NCI-H2196 (cell line): ENCODE measurements around the gene OPCML.

Source experiments
- DNase-seq: peaks from one replicate; lab custom pipeline; 2025; ENCODE audit not compliant: unreplicated experiment; lab: John Stamatoyannopoulos, UW

Gene OPCML

DNA sequence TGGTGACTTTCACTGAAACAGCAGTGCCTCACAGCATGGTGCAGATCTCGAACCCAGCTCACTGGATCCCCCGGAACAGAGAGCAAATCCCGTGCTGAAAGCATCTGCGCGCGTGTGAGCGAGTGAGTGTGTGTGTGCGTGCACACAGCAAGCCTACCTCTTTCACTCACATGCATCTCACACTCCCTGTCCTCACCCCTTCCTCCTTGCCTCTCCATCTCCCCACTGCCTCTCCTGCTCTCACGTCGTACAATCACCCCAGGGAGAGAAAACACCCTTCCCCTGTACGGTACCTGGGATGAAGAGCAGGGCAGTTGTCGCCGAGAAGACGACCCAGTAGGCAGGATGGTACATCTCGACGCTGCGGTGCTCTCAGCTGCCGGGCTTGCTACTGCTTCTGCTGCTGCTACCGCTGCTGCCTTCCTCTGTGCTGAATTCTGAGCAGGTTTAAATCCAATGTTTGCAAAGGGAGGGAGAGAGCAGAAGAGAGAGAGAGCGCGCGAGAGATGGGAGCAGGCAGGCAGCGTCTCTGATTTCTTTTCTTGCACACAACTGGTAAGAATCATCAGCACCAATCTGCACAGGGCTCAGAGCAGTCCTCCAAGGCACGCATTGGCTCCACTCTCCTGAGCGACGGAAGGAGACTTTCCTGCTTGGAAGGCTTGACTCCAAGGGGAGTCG lies at the start of gene OPCML:
Gene OPCML (minus strand): TSS at position 531 of the 681 bp plus-strand sequence.
- no peak for DNase-seq

DNA sequence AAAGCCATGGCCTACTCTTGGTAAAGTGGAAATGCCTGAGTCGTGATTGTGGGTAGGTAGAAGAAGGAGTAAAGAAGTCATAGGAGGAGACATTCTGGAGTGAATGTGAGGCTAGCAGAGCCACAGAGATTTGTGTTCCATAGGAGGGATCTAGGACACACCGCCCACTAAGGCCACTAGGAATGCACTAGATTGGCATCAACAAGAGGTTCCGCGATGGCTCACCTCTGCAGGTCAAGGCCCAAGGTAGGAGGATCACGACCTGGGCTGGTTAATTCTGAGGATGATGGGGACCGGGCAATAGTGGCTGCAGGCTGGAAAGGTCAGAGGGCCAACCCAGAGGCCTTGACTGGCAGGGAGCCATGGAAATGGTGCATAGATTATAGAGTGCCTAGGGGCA lies 48.8 kb upstream of the OPCML start:
- DNase-seq = no peak

DNA sequence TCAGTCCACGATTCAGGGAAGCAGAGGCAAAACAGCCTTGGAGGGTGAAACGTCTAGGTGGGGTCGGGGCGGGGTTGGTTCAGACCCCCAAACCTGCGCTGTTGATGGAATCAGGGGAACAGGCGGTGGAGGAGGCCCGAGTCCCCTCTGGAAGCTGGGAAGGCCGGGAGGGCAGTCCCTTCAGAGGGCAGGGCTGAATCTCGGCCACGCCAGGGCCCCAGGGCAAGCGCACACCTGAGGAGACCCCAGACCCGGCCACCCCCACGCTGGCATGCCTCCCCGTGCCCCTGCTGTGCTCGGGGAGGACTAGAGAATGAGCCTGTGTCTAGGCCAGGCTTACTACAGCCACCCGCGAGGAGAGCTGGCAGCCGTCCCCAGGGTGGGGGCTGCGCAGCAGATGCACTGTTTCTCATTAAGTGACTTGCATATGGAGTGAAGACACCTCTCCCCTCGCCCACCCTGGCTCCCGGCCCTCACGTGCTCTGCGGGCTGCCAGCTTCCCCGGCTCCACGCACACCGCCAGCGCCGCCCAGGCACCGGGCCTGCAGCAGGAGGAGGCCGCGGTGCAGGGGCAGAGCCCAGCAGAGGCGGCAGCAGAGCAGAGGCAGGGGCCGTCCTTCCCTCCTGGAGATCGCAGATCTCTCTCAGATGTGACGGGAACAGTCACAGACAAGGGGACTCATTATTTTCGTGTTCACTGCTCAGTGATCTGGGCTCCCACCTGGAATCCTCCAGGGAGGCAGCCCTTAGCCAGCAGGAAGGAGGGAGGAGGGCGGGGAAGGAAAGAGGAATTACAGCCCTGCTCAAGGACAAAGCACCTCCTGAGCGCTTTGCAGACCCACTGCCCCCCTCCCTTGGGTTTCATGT lies 47.1 kb upstream of the OPCML start:
- no peak for DNase-seq

DNA sequence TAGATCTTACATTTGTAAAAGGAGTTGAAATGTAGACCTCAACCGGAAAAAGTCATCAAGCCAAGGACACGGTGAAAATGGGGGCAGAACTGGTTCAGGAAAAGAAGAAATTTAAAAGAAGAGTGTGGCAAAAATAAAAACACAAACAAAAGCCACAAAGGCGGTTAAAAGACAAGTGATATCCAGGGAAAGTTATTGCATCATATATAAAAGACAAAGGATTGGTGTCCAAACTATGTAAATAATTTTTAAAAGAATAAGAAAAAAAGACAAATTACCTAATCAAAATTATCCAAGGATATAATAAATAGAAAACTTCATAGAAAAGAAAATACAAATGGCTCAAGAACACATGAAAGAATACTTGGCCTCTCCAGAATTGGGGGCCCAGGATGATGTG lies 45.1 kb upstream of the OPCML start:
- no peak for DNase-seq

DNA sequence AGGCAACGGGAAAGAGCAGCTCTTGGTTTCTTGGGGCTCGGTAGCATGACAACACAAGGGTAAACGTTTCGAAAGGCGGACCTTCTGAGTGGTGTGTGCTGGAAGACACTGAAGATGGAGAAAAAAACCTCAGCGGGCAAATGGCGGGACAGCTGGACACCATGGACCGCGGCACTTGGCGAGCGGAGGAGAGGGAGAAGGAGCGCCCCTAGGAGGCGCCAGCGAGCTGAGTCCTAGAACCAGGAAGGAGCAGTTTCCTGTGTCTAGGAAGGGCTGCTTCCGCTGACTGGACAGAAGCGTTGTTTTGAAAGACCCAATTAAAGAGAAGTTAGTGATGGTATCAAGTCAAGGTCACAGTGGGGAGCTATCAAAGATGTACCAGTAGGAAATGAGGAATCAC lies 44.0 kb upstream of the OPCML start:
- no peak for DNase-seq

DNA sequence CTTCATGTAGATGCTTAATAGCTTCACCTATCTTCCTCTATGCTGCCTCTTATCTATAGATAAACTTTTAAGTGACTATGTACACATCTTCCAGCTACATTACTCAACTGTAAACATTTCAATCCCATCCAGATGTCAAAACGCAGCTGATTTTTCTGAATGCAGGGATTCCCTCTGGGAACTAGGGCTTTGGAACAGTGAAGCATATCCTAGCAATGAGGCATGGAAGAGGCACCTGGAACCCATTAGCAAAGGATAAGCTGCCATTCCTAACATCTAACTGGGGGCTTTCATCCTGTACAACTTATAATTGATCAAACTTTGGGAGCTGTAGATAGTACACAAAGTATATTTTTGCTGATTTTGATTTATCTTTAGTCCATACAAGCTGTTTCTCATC lies 40.8 kb upstream of the OPCML start:
- DNase-seq = no peak

DNA sequence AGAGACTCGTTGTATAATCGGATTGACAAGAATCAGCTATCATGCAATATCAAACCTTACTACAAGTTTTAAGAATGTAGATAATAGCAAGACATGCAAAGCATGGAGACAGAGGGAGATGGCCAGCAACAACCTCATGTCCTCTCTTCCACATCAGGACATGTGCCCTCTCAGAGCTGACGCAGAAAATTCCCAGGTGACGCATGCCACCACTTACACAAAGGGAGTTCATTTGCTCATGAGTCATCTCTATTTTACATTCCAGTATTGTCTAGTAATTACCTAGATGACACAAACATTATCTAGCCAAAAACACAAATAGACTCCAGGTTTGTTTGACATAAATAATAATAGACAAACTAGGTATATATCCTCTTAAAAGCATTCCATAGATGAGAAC lies 38.1 kb upstream of the OPCML start:
- DNase-seq = no peak

DNA sequence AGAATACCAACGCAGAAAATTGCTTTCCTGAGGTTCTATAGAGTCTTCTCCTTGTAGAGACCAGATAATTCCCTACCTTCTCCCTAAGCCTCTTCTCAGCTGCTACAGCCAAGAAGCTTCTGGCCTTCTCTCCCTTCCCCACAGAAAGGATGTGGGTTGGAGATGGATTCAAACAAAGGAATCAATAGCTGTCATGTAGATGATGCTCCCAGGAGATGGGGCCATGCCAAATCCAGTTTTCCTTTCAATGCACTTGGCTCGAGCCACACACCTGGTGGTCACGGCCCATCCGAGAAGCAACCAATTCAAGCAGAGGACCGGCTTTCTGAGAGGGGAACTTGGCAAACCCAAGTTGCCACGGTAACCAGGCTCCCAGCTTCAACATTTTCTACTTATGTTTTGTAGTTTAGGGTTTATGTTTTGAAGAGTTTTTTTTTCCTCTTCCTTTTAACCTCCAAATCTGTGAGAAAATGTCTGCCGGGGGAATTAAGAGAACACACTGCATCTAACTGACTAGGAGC lies 31.3 kb upstream of the OPCML start:
- no peak for DNase-seq

DNA sequence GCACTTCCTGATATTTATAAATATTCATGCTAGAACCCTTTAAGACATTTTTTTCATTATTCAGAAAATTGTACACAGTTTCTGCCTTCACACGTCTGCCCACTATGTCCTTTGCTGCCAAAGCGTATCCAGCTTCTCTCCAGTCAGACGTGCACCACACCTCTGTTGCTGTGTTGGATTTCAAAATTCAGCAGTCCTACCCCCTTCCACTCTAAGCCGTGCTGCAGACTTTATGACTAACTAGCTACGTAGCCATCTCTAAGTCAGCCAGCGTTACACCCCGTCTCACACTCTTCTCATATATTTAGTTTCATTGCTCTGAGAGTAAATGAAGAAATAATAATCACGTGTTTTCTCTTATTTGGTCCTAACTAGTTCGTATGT lies 28.2 kb upstream of the OPCML start:
- no peak for DNase-seq

DNA sequence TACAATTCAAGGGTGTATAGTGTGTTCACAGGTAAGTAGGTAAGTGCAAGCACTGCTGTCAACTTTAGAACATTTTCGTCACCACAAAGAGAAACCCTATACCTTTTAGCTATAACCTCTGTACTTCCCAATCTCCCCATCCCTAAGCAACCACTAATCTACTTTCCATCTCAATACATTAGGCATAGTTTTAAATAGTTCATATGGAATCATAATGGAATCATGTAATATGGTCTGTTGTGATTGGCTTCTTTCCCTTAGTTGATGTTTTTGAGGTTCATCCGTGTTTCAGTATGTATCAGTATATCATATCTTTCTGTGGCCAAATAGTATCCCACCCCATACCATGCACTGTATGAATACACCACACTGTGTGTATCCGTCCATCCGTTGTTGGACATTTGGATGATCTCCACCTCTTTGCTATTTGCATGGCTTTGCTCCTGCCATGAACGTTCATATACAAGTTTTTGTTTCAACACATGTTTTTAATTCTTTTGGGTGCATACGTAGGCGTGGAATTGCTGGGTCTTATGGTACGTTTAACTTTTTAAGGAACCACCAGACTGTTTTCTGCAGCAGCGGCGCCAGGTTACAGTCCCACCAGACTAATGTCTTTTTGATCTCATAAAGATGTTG lies 27.7 kb upstream of the OPCML start:
- DNase-seq = no peak

DNA sequence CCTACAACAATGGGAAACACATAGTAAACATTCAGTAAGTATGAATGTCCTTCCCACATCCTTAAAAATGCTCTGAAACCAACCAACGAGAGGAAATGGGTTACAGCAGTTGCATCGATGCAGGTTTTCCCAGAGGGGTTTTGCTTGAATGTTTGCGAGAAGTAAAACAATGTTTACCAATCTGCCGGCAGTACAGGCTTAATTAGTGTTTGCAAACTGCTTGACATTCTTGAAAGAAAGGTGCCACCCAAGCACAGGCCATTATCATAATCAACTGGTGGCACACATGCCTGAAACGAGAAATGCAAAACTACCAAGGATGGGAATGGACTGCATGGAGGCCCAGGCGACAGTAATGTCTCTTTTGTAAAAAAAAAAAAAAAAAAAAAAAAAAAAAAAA lies 27.1 kb upstream of the OPCML start:
- no peak for DNase-seq

DNA sequence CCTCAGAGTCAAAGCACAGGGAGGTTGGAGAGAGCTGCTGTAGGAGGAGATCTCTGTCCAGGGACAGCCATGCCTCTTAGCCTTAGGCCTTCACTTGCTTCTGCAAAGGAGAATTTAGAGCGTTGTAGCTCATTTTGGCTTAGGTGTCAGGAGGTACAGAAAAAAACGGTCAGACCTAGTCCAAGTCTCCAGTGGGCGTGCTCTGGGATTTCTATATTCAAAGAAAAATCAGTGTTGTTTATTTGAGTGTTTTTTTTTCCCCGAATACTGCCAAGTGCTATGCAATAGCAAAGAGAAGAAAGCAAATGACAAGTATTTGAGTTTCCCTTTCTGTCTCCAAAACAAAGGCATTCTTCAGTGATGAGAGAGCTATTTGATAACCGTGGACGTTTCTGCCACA lies 22.7 kb upstream of the OPCML start:
- no peak for DNase-seq

DNA sequence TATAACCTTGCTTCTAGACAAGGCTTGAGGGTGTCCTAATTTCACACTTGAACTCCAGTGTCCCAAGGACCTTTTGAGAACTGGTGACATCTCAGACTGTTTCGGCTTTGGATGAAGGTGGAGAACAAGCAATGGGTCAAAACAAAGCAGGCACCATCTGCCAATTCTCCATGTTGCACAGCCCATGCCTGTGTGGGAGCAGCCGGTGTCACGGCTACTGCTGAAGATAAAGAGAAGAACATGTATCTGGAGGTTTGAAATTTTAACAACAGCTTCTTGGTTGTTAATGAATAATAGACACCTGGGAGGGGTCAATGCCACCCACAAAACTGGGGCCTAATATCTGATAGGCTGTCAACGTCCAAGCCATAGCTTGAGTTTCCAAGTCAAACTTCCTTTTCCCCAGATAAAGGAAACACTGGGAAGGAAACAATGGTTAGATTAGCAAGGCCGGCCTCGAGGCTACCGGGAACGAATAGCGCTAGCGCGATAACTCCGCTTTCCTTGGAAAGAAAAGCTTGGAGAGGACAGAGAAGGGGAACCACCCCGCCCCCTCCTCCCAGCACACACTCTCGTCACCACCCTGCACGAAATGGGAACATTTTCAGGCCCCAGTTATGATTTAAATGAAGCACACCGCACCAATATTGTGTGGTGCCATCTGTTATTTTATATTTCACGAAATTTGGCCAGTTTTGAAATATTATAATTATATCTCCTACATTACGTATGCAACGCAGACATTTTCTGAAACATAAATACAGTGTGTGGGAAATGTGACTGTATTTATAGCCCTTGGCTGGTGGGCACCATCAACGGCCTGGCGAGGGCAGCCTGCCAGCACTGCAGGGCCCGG lies 21.8 kb upstream of the OPCML start:
- no peak for DNase-seq

DNA sequence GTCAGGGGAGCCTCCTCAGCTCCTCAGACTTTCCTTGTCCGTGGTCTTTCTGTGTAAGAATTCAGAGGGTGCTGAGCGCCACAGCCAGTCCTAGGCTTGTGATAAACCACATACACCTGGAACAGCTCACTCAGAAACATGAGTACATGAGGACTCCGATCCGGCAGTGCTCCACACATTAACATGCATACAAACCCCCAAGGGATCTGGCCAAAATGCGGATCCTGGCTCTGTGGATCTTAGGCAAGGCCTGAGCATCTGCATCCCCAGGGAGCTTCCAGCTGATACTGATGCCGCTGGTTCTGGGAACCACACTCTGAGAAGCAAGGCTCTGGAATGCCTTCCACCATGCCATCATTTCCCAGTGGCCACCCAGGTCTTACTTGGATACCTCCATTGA lies 20.6 kb upstream of the OPCML start:
- no peak for DNase-seq

DNA sequence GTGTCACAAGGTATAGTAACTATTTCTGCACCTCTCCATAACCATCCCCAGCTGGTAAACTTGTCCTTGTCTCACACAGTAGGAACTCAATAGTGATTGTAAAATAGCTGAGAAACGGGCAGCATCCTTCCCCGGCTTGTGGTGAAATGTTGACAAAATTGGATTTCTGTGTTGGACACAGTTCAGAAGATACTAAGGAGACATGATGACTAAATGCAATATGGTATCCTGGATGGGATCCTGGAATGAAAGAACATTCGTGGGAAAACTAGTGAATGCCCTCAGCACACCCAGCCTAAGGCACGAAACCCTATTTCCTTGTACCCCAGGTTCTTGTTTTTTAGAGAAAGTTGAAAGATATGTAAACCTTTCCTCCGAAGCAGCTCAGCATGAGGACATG lies 18.8 kb upstream of the OPCML start:
- no peak for DNase-seq

DNA sequence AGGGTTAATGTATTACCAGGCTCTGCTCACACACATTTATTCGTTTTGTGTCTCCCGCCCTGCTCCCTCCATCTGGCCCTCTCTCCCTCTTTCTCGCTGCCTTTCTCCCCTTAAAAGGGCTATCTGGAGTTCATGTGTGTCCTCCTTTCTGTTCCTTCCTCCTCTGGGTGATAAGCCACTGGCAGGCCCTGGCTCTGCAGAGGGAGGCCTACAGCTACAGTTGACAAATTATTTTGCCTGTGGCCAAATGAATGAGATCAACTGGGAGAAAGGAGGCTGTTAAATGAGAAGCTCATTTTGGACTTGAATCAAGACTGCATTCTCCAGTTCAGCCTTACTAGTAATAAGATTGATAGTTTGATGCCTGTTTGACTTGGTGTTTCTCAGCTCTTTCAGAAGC lies 17.5 kb upstream of the OPCML start:
- DNase-seq = no peak

DNA sequence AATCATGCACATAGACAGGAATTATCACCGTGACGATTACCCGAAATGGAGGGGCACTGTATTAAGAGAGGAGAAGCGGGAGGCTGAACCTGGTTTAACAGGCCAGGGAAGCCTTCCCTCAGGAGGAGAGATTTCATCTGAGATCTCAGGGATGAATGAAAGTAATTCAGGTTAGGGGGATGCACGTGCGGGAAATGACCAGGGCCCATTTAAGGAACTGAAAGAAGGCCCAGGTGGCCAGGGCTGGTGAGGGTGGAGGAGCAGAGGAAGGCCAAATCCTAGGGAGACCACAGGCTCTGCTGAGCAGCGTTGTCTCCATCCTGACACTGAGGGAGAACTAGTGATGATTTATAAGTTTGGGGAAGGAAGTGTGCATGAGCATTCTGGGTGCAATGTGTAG lies 16.3 kb upstream of the OPCML start:
- DNase-seq = no peak

DNA sequence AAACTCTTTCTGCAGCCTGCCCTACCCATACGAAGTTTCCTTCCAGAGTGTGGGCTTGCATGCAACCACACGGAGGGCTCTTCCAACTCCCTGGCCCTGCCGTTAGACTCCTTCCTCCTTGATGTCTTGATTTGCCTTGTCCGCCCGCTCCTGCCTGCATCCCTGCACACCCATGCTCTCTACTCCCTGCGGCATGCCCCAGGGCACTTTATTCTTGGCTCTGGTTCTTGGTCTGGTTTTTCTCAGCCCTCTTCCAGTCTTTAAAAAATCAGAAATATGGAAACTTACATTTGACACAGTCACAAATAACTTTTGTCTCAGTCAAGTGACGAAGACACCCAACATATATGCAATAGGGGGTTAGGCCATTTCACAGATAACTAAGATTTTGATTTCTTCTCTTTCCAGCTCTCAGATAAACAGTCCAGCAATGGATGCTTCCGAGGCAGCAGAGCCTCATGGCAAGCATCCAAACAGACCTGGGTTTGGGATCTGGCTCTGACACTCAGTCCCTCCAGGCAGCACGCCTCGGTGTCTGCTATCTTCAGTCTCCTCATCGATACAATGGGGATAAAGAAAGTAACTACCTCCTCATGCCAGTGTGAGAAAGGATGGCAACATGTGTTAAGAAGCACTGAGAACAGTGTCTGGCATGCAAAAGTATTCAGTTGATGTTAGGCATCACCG lies 15.7 kb upstream of the OPCML start:
- no peak for DNase-seq

DNA sequence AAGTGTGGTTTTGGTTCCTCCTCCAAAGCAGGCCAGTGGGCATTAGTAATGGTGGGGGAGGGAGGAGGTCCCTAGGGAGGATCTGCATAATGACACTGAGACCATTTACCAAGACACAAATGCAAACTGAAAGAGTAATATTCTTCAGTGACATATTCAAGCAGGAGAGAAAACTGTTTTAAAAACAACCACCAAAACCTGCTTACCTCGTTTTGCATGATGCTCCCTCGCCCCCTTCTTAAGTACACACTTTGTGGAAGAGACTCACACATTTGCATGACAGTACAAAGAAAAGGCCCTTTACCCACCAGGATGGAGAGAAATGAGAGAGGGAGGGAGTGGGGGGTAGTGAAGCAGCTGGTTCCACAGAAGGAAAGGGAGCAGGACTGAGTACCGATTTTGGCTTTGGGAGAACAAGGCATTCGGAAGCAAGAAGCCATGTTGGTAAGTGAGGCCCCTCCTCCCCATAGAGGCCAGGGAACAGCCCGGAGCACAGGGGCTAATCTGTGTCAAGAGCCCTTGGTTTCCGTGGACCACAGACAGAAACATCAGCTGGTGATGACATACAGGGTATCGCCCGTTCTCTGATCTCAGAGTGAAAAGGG lies 13.0 kb upstream of the OPCML start:
- no peak for DNase-seq

DNA sequence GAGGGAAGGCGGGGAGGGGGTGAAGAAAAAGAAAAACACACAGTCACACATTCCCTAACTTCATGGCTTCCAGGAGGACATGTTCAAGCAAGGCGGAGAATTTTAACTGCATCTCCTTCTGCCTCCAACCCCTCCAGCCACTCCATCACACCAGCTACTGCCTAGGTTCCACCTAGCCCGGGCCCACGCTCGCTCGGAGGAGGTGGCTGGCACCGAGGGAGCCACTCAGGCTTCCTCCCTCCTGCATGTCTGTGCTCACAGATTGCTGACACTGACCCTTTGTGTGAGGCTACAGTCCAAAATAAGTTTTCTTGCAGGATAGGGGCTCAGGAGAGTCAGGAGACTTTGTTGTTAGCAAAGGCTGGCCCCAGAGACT lies 9.4 kb upstream of the OPCML start:
- no peak for DNase-seq
